CD4-positive, alpha-beta memory T cell (primary cell): ENCODE data around the gene POTEF. TPM values are rescaled to one million over a fixed set of nuclear protein-coding genes. Genes with fewer than 3 reads are reported as not detected.
"Not testable (repeated sequence)": the region's sequence is repeated elsewhere in the genome, so short reads cannot be mapped to it uniquely, and the experiment has no call there.

Source experiments
- CTCF ChIA-PET: fragments of 350-600 bp; sonication (Branson Sonifier 250); formaldehyde crosslinking; loops from one replicate; lab custom pipeline; 2021; ENCODE audit warnings: inconsistent platforms; ENCODE audit not compliant: partially characterized antibody; lab: Charles Lee
- POLR2A ChIA-PET: fragments of 350-600 bp; sonication (Branson Sonifier 250); formaldehyde crosslinking; loops from one replicate; lab custom pipeline; 2021; ENCODE audit not compliant: partially characterized antibody; lab: Charles Lee
- DNase-seq, 5 donors: peaks; one replicate each; pipeline versions ENCODE4 v3.0.0 to v3.0.0-alpha.2; 2020 to 2022; ENCODE audit warnings: mixed read lengths in 1 of 5
- H3K27ac ChIP-seq: one replicate; pipeline ENCODE4 v1.7.0; 2013; ENCODE audit warnings: low read depth, low read length
- H3K27me3 ChIP-seq: 2 replicates; pipeline ENCODE4 v1.7.0; 2013; ENCODE audit warnings: mild to moderate bottlenecking, low read length, moderate library complexity; ENCODE audit not compliant: insufficient read depth
- H3K36me3 ChIP-seq: 2 replicates; pipeline ENCODE4 v1.7.0; 2013; ENCODE audit warnings: mild to moderate bottlenecking, low read length, moderate library complexity; ENCODE audit not compliant: insufficient read depth
- H3K4me1 ChIP-seq: 2 replicates; pipeline ENCODE4 v1.7.0; 2013; ENCODE audit warnings: mild to moderate bottlenecking, low read length, moderate library complexity; ENCODE audit not compliant: insufficient read depth
- H3K4me3 ChIP-seq, 2 donors: one replicate each; pipeline ENCODE4 v1.7.0; 2013; ENCODE audit warnings: low read length in 2 of 2, mild to moderate bottlenecking in 1 of 2
- H3K9me3 ChIP-seq, 2 donors: one replicate each; pipeline ENCODE4 v1.7.0; 2013; ENCODE audit warnings: low read length in 2 of 2, control low read depth in 1 of 2; ENCODE audit not compliant: control insufficient read depth in 1 of 2
- H3K27ac Mint-ChIP-seq, 7 donors: one replicate each; pipeline ENCODE4 v1.8.0; 2020 to 2021; ENCODE audit warnings: mixed read lengths in 7 of 7, mild to moderate bottlenecking in 6 of 7, inconsistent platforms in 3 of 7, moderate library complexity in 3 of 7
- H3K27me3 Mint-ChIP-seq, 2 donors: one replicate each; pipeline ENCODE4 v1.8.0; 2020 to 2021; ENCODE audit warnings: mixed read lengths in 2 of 2
- H3K36me3 Mint-ChIP-seq, 2 donors: one replicate each; pipeline ENCODE4 v1.8.0; 2020 to 2021; ENCODE audit warnings: mixed read lengths in 2 of 2, inconsistent platforms in 1 of 2, mild to moderate bottlenecking in 1 of 2
- H3K4me1 Mint-ChIP-seq, 4 donors: one replicate each; pipeline ENCODE4 v1.8.0; 2020 to 2021; ENCODE audit warnings: mixed read lengths in 4 of 4, mild to moderate bottlenecking in 1 of 4
- H3K4me3 Mint-ChIP-seq, 8 donors: one replicate each; pipeline ENCODE4 v1.8.0; 2020 to 2021; ENCODE audit warnings: mixed read lengths in 8 of 8, mild to moderate bottlenecking in 7 of 8, moderate library complexity in 6 of 8, inconsistent platforms in 3 of 8
- H3K9me3 Mint-ChIP-seq, 8 donors: one replicate each; pipeline ENCODE4 v1.8.0; 2020 to 2021; ENCODE audit warnings: mixed read lengths in 8 of 8, mild to moderate bottlenecking in 5 of 8, inconsistent platforms in 3 of 8, moderate library complexity in 1 of 8
- intact Hi-C: fragments of 100-400 bp; cut with micrococcal nuclease; formaldehyde crosslinking; loops from one replicate; pipeline ENCODE4 v1.15.1; 2023
- polyA plus RNA-seq, 2 donors: library from polyadenylated mRNA; unstranded; fragments of 300-500 nt; fragmentation: Illumina TruSeq; gene quantifications; one replicate each; pipeline ENCODE4 v1.2.3, GENCODE V29; 2021
- total RNA-seq, 2 experiments: library from RNA; stranded (reverse); gene quantifications; one replicate each; pipeline ENCODE4 v1.2.3, GENCODE V29; 2021

The POTEF gene
- total and polyA plus RNA-seq, 4 experiments from 2014 or later, result 0.16 TPM; not detected in 3

- Mint-ChIP-seq H3K36me3 (peaks cover 15 to 45% of the 10 kb centered on the region in 2 donors), H3K4me3 (no peak overlapping the region), H3K27me3 (no peaks in the 10 kb centered on the region), H3K27ac (peak overlapping the region in 1 of 7 donors; percentile 17), H3K4me1 (peaks cover 0 to 6% (median 1%) of the 10 kb centered on the region in 4 donors), H3K9me3 (no peaks in the 10 kb centered on the region)
- no peaks in the 10 kb centered on the region for H3K27me3 ChIP-seq
- H3K9me3 ChIP-seq, result no peaks in the 10 kb centered on the region
- CTCF ChIA-PET, result interaction anchor here (1.5 kb wide), 1 partner anchor 176 kb away, joined by 3 read pairs; no protein-coding TSS in a partner anchor
- POLR2A ChIA-PET, result no interaction called here
- intact Hi-C loops, result no loop called here
- no peak overlapping the region for H3K27ac ChIP-seq
- DNase-seq, result no peak
- H3K4me1 ChIP-seq, result no peaks in the 10 kb centered on the region
- H3K4me3 ChIP-seq, result no peak overlapping the region
- no peaks in the 10 kb centered on the region for H3K36me3 ChIP-seq
Measured at GRCh38 chr2:130156624-130157004, 27.6 kb upstream of the POTEF start.

- H3K4me3 Mint-ChIP-seq, DNase-seq, H3K4me3 ChIP-seq, H3K4me1 Mint-ChIP-seq, POLR2A ChIA-PET, H3K4me1 ChIP-seq, H3K9me3 Mint-ChIP-seq, H3K27me3 Mint-ChIP-seq, H3K27ac ChIP-seq, H3K27me3 ChIP-seq, H3K27ac Mint-ChIP-seq, H3K9me3 ChIP-seq, intact Hi-C loops, H3K36me3 ChIP-seq: not testable (repeated sequence)
- CTCF ChIA-PET, result interaction anchor here (1.5 kb wide), 1 partner anchor 177 kb away, joined by 3 read pairs; no protein-coding TSS in a partner anchor
- peaks cover 15 to 40% of the 10 kb centered on the region in 2 donors for H3K36me3 Mint-ChIP-seq
Measured at GRCh38 chr2:130155956-130156623, 27.1 kb upstream of the POTEF start.

- H3K4me3 Mint-ChIP-seq, result no peak overlapping the region
- peaks cover 15 to 35% of the 10 kb centered on the region in 2 donors for H3K36me3 Mint-ChIP-seq
- H3K4me3 ChIP-seq, result no peak overlapping the region
- no peaks in the 10 kb centered on the region for H3K36me3 ChIP-seq
- no peak for DNase-seq
- H3K27me3 ChIP-seq, result no peaks in the 10 kb centered on the region
- no peaks in the 10 kb centered on the region for H3K4me1 ChIP-seq
- intact Hi-C loops, result no loop called here
- no peaks in the 10 kb centered on the region for H3K9me3 ChIP-seq
- H3K4me1 Mint-ChIP-seq, result peaks cover 0 to 6% (median 1%) of the 10 kb centered on the region in 4 donors
- no peak overlapping the region for H3K27ac ChIP-seq
- no peaks in the 10 kb centered on the region for H3K27me3 Mint-ChIP-seq
- H3K27ac Mint-ChIP-seq, result no peak overlapping the region
- ChIA-PET CTCF (interaction anchor here (1.5 kb wide), 1 partner anchor 178 kb away, joined by 3 read pairs; no protein-coding TSS in a partner anchor), POLR2A (no interaction called here)
- no peaks in the 10 kb centered on the region for H3K9me3 Mint-ChIP-seq
Measured at GRCh38 chr2:130154773-130155765, 26.0 kb upstream of the POTEF start.

GRCh38 chr2:130154423-130154770, 25.4 kb upstream of the POTEF start:
- H3K4me3 Mint-ChIP-seq, H3K4me1 Mint-ChIP-seq, H3K4me3 ChIP-seq, H3K27me3 Mint-ChIP-seq, H3K4me1 ChIP-seq, H3K27me3 ChIP-seq, POLR2A ChIA-PET, H3K27ac Mint-ChIP-seq, DNase-seq, H3K9me3 ChIP-seq, H3K36me3 ChIP-seq, H3K9me3 Mint-ChIP-seq, CTCF ChIA-PET, H3K27ac ChIP-seq, intact Hi-C loops: not testable (repeated sequence)
- peaks cover 15 to 29% of the 10 kb centered on the region in 2 donors for H3K36me3 Mint-ChIP-seq

- H3K4me1 Mint-ChIP-seq, H3K27ac Mint-ChIP-seq, DNase-seq, H3K9me3 Mint-ChIP-seq, intact Hi-C loops, H3K9me3 ChIP-seq, POLR2A ChIA-PET, H3K27me3 Mint-ChIP-seq, H3K4me3 Mint-ChIP-seq, H3K4me3 ChIP-seq, H3K4me1 ChIP-seq, H3K27me3 ChIP-seq, H3K27ac ChIP-seq, H3K36me3 ChIP-seq: not testable (repeated sequence)
- peaks cover 15 to 29% of the 10 kb centered on the region in 2 donors for H3K36me3 Mint-ChIP-seq
- CTCF ChIA-PET, result interaction anchor here (1.0 kb wide), 1 partner anchor 179 kb away, joined by 3 read pairs; no protein-coding TSS in a partner anchor
Measured at GRCh38 chr2:130153721-130154422, 24.9 kb upstream of the POTEF start.

GRCh38 chr2:130152816-130153595, 24.0 kb upstream of the POTEF start:
- peaks cover 9 to 23% of the 10 kb centered on the region in 2 donors for H3K36me3 Mint-ChIP-seq
- POLR2A ChIA-PET, result no interaction called here
- intact Hi-C loops, result no loop called here
- H3K4me3 Mint-ChIP-seq, result no peak overlapping the region
- Histone ChIP-seq H3K9me3 (no peaks in the 10 kb centered on the region), H3K27ac (no peak overlapping the region), H3K27me3 (no peaks in the 10 kb centered on the region), H3K4me3 (no peak overlapping the region), H3K36me3 (no peaks in the 10 kb centered on the region), H3K4me1 (no peaks in the 10 kb centered on the region)
- CTCF ChIA-PET, result interaction anchor here (1.0 kb wide), 1 partner anchor 179 kb away, joined by 3 read pairs; no protein-coding TSS in a partner anchor
- H3K27ac Mint-ChIP-seq, result no peak overlapping the region
- no peak for DNase-seq
- H3K4me1 Mint-ChIP-seq, result peaks cover 0 to under 1% (median 0%) of the 10 kb centered on the region in 4 donors
- no peaks in the 10 kb centered on the region for H3K9me3 Mint-ChIP-seq
- no peaks in the 10 kb centered on the region for H3K27me3 Mint-ChIP-seq
